Left kidney (tissue), 2 donors: ENCODE measurements around the gene ZNF511. TPM values are rescaled to one million over a fixed set of nuclear protein-coding genes. Genes with fewer than 3 reads are reported as not detected.
A peak's percentile ranks its signal among the peaks of the same experiment; 100 is the strongest.
"Not testable (repeated sequence)": the region's sequence is repeated elsewhere in the genome, so short reads cannot be mapped to it uniquely, and the experiment has no call there.

Source experiments
- DNase-seq: peaks from one replicate; pipeline ENCODE4 v3.0.0-alpha.2; 2013
- polyA plus RNA-seq: library from polyadenylated mRNA; unstranded; fragments of 120-200 nt; gene quantifications from one replicate; pipeline ENCODE4 v1.2.1, GENCODE V29; 2013; ENCODE audit not compliant: insufficient read length

ZNF511 gene
- polyA plus RNA-seq, 1 donor = 30.7 TPM

GRCh38 chr10:133312769-133313145 is 4.0 kb downstream of the ZNF511 start:
- no peak for DNase-seq

DNA sequence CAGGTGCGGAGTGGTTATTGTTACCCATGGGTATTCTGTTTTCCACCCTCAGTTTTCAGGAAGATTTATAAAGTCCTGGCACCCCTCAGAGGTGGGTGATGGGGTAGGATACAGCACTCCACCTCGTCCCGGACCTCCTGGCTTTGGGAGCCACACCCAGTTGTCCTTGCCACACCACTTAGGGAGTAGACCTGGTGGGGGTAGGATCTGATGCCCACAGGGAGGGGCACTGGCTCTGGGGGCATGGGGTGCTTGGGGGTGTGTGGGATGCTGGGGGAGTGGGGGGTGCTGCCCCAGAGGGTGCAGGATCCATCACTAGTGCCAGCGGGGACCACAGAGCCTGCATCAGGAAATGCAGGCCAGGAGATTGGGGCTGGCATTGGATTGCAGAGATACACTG is 4.5 kb downstream of the ZNF511 start:
- DNase-seq = no peak

GRCh38 chr10:133314911-133315310 is 6.2 kb downstream of the ZNF511 start:
- no peak for DNase-seq

DNA sequence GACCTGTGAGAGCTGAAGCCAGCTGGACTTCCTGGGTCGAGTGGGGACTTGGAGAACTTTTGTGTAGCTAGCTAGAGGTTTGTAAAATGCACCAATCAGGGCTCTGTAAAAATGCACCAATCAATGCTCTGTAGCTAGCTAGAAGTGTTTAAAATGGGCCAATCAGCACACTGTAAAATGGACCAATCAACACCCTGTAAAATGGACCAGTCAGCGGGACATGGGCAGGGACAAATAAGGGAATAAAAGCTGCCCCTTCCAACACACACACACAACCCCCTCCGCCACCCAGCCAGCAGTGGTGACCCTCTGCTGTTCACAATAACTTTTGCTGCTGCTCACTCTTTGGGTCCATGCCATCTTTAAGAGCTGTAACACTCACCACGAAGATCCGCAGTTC is 7.1 kb downstream of the ZNF511 start:
- DNase-seq = no peak

- DNase-seq = no peak
Observed at GRCh38 chr10:133316266-133316665, 7.6 kb downstream of the ZNF511 start.

GRCh38 chr10:133316732-133317131 is 8.0 kb downstream of the ZNF511 start:
- no peak for DNase-seq

DNA sequence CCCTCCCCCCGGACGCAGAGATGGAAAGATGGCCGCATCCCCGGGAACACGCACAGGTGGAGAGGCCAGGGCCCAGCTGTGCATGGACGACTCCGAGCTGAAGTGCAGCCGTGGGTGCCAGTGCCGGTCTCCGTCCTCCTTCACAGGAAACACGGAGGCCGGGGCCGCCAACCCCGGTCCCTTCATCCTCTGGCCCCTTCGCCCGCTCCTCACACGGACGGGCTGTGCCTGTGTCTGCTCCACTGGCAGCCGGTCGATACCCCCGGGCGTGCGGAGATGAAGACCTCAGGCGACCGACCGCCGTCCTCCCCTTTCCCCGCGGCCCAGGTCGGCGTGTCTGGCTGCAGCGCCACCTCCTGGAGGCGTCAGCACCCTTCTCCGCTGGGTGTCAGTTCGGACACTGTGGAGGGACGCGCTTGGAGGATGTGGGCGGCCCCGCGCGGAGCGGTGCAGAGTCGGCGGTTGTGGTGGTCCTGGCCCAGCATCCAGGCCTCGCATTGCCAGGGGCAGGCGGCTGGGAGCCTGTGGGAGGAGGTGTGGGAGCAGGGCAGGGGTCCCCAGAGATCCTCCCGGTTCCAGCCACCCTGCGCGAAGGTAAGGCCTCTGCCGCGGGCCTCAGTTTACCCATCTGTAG is 9.9 kb downstream of the ZNF511 start:
- DNase-seq = no peak

DNA sequence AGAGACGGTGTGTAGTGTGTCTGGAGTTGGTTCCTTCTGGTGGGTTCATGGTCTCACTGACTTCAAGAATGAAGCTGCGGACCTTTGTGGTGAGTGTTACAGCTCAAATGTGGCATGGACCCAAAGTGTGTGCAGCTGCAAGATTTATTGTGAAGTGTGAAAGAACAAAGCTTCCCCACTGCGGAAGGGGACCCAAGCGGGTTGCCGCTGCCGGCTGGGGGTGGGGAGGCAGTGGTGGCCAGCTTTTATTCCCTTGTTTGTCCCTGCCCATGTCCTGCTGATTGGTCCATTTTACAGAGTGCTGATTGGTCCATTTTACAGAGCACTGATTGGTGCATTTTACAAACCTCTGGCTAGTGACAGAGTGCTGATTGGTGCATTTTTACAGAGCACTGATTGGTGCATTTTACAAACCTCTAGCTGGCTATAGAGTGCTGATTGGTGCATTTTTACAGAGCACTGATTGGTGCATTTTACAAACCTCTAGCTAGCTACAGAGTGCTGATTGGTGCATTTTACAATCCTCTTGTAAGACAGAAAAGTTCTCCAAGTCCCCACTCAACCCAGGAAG is 12.2 kb downstream of the ZNF511 start:
- DNase-seq = not testable (repeated sequence)

DNA sequence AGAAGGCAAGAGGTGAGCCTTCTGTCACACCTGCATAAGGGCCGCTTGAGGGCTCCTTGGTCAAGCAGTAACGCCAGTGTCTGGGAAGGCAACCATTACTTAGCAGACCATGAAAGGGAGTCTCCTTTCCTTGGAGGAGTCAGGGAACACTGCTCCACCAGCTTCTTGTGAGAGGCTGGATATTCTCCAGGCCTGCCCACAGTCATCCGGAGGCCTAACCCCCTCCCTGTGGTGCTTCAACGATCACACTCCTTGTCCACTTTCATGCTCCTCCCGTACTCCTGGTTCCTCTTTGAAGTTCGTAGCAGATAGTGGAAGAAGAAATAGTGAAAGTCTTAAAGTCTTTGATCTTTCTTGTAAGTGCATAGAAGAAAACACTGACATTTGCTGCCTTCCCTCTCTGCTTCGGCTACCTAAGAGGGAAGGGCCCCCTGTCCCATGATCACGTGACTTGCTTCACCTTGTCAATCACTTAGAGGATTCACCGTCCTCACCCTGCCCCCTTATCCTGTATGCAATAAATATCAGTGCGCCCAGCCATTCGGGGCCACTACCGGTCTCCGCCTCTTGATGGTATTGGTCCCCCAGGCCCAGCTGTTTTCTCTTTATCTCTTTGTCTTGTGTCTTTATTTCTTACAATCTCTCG is 13.5 kb downstream of the ZNF511 start:
- DNase-seq = not testable (repeated sequence)

DNA sequence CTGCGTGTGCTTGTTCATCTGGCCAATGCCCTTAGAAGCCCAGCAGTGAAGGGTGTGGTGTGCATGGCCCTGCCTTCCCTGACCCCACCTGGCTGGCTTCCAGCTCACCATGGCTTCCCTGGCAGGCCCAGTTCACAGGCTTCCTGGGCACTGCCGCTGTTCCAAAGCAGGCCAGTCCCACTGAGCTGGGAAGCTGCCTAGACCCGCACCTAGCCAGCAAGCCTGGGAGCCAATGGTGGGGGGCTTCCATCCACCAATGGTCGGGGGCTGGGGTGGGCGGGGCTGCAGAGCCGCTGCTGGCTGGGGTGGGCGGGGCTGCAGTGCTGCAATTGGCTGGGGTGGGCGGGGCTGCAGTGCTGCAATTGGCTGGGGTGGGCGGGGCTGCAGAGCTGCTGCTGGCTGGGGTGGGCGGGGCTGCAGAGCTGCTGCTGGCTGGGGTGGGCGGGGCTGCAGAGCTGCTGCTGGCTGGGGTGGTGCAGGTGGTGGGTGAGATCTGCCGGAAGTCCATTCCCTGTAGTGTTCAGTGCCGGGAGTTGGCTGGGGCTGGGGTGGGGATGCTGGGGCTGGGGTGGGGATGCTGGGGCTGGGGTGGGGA is 15.6 kb downstream of the ZNF511 start:
- no peak for DNase-seq

- DNase-seq = no peak
Observed at GRCh38 chr10:133324857-133325260, 16.1 kb downstream of the ZNF511 start.

DNA sequence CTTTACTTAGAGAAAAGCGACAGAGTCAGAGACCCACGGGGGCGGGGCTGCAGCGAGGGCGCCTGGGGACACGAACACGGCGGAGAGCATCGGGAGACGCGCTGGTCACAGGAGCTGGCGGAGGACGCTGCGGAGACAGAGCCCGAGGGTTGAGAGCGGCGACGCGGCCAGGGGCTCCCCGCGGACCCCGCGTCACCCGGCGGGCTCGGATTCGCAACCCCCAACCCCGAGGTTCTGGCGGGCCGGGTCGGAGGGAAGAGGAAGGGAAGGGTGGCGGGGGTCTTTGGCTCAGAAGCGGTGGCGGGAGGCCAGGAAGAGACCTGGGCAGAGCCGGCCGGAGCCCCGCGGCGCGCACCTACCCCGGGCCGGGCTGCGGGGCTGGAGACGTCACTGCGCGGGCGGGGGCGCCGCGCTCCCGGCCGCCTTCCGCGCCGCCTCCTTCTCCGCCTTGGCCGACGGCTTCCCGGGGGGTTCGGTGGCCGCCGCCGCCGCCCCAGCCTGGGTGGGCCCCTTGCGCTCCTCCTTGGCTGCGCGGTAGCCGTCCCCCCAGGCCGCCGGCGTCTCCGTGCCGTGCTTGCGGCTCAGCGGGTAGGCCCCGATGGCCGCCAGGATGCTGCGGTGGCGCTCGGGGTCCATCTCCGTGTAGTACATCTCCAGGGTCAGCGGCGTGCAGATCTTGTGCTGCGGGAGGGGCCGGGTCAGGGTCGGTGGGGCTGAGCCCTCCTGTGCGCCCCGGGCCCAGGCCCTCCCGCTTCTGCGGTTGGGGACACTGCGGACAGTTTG is 16.9 kb downstream of the ZNF511 start:
- DNase-seq = no peak

GRCh38 chr10:133326223-133326551 is 17.5 kb downstream of the ZNF511 start:
- no peak for DNase-seq

- DNase-seq = no peak
Observed at GRCh38 chr10:133326745-133327650, 18.3 kb downstream of the ZNF511 start.

GRCh38 chr10:133327651-133328357 is 19.1 kb downstream of the ZNF511 start:
- DNase-seq = no peak

GRCh38 chr10:133328358-133329343 is 19.9 kb downstream of the ZNF511 start:
- no peak for DNase-seq

- DNase-seq = peak; percentile 82
Observed at GRCh38 chr10:133329491-133330202, 20.9 kb downstream of the ZNF511 start.

DNA sequence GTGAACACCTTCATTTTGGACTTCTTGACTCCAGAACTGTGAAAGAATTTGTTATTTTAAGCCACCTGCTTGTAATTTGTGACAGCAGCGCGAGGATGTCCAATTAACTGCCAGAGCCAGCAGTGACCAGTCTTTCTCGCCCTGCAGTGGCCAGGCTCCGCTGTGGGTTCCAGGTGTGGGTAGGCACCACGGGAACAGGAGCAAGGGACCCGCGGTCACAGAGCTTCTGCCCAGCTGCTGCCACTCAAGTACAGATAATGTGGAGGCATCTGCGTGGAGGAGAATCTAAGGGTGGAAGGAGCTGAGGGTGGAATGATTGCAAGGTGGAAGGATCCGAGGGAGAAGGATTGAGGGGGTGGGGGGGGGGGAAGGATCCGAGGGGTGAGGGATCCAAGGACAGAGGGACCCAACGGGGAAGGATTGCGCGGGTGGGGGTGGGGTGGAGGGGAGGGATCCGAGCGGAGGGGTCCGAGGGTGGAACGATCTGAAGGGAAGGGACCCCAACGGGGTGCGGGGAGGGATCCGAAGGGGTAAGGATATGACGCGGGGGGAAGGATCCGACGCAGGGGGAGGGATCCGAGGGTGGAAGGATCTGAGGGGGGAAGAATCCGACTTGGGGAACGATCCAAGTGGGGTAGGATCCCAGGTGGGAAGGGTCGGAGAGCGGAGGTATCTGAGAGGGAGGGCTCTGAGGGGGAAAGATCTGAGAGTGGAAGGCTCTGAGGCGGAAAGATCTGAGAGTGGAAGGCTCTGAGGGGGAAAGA is 24.4 kb downstream of the ZNF511 start:
- DNase-seq = no peak
